ENCODE results near the gene HOXB6.

The HOXB6 gene

DNA sequence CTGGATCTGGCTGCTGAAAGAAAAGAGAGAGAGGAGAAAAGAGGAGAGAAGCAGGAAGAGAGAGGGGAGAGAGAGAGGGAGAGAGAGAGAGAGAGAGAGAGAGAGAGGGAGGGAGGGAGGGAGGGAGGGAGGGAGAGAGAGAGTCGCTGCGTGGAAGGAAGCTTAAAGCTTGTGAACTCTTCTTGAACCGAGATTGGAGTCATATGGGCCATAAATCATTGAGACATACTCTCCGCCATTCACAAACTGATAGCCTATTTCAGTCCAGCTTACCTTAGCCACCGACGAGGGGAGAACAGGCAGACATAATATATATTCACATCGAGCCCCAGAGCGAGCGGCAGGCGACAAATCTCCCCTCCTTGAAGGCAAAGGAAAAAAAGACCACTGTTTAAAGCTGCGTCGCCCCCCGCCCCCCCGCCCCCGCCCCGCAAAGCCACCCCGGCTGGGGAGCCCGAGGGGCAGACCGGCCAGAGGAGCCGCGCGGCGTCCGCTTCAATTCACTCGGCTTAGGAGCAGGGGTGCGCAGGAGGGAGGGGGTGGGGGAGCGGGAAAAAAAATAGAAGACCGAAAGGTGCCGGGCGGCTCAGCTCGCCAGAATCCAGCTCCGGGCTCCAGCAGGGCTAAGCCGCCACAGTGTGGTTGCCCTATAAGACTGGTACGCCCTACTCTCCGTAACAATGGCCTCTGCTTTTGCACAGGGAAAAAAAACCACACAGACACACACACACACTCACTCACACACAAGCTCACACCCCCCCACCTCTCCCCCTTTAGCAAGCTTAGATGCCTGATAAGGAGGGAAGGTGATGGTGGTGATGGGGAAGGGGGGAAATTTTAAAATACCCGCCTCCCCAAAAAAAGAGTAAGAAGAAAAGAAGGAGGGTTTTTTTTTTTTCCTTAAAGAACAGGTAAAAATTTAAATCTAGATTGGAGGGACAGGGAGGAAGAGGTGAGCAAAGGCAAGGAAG, 49.2 kb downstream of the HOXB6 start:
- DNase-seq (ENCODE audit: low read depth in 2 of 3, low spot score in 1 of 3): no peak

DNA sequence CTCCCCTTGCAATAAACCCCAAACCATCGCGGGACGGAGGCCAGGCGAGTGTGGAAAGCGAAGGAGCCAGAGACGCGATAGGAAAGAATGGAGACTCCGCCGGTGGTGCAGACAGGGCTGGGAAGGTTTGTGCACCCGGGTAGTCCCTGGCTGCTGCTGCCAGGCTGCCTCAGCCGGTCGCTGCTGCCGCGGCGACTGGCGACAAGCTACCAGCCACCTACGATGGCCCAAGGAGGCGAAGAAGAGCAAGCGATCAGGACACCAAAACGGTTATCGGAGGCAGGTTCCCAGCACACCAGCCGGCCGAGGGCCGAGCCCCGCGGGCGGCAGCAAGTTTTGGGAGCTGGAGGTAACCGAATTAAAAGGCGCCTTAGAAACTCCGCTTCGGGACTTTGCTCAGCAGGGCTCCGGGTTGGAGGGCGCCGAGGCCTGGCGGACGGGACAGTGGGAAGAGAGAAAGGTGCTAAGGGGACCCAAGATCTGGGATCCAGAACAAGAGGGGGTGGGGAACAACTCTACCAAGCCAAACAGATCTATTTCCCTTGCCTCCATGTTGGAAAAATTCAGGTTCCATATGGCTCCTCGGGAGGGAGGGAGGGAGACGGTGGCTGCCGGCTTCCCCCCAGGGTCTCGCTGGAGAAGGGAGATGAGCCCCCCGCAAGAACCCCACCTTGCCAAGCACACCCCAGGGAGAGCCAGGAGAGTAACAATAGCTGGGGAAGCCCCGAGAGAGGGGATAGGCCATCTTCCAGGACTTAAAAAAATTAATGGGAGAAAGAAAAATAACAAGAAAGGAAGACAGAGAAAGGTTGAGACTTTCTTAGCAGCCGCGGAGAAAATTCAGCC, 50.2 kb downstream of the HOXB6 start:
- no peak for DNase-seq (ENCODE audit: low read depth in 2 of 3, low spot score in 1 of 3)

DNA sequence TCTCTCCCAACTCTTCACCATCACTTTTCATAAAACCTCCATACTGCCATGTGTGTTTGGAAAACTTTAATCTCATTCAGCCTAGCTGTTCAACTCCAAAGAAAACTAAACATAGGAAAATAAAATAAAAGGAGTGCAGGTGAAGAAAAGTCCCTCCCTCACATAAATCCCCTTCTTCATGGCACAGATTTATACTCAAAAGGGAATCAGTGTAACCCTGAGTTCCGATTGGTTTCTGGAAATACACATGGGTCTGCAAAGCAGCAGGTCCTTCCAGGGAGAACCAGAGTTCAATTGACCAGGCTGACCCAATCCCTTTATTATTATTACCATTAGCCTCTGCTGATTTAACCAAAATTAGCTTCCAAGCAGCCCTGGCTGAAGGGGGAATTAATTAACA, 51.0 kb downstream of the HOXB6 start:
- no peak for DNase-seq (ENCODE audit: low read depth in 2 of 3, low spot score in 1 of 3)

DNA sequence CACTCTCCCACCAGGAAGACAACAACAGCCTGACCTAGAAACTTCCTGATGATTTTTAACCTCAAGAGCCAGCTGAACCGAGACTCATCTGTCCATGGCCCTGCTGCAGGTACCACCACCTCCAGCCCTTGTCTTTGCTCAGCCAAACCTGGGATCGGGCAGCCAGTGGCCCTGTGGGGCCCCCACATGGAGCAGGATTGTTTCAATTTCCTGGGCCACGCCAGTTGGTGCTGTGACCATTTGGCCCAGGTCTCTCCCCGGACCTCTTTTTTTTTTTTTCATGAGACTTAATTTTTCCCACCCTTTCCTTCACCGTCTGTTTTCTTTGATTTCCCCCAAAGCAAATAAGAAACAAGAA, 51.6 kb downstream of the HOXB6 start:
- no peak for DNase-seq (ENCODE audit: low read depth in 2 of 3, low spot score in 1 of 3)

DNA sequence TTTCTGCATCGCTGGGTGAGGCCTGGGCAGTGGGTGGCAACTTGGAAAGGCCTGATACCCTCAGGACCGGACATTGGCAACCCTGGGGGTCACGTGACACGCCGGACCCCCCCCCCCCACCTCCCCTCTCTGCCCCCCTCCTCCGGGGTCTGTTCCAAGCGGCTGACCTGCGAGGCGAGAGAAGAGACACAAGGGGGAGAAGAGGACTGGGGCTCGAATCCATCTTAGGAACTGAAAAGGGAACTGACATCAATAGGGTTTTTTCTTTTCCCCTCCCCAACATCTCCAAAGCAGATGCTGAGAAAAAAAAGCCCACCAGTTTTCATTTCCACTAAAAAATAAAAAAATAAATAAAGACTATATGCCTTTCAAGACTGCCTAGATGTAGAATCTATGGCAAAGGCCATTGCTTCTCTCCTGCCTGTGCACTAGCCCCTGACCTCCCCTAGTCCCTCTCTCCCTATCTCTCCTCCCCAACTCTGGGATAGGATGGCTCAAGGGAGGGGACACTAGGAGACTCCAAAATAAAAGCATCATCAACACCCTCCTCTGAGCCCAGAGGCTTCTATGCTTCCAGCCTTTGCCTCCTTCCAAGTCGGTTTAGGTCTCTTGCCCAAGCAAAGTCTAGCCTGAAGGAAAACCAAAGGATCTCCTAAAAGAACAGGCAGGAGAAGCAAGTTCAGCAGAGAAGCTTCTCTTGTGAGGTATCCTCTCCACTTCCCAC, 52.2 kb downstream of the HOXB6 start:
- no peak for DNase-seq (ENCODE audit: low read depth in 2 of 3, low spot score in 1 of 3)

DNA sequence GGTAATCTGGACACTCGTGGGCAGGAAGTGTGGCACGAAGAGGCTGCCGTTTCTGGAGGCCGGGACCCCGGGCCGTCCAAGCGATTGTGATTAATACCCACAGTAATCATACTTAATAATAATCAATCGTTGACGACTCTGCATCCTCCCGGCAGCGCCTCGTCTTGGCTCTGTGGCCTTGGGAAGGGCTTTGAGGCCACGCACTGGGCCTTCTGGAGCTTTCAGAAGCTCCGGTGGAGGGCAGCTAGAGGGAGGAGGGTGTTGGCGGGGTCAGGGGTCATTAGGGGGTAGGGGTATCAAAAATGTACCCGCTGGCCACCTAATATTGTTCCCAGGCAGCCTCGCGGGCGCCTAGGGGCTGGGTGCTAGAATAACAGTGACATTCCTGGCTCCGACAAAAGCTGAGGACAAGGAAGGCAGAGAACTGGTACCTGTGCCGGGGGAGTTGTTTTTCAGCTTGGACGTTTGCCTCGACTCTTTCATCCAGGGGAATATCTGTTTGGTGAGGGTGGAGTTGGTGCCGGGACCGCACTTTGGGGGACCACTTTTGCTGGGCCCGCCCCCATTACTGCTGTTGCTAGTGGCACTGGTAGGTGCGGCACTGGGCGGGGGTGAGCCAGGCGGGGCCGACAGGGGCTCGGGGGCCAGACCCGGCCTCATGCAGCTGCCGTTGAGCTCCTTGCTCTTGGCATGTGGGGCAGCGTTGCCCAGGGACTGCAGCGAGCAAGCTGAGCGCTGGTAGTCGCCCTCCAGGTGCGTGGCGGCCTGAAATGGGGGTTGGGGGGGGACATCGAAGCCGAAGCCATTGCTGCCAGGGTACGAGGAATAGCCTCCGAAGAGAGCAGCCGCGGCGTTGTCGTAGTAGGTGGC, 53.0 kb downstream of the HOXB6 start:
- DNase-seq (ENCODE audit: low read depth in 2 of 3, low spot score in 1 of 3): no peak

DNA sequence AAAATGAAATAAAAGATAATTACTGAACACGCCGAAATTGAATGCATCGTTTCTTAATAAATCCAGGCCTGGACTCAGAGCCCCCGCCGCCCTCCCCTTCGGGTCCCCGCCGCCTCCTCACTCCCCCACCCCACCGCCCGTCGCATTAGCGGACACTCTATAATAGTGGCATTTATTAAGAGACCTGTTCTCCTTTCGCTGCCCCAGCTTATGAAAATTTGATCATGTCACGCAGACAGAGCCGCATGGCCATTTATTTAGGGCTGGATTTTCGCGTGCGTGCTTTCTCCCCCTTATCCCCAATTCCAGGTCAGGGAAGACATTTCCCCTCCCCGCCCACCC, 53.6 kb downstream of the HOXB6 start:
- no peak for DNase-seq (ENCODE audit: low read depth in 2 of 3, low spot score in 1 of 3)

DNA sequence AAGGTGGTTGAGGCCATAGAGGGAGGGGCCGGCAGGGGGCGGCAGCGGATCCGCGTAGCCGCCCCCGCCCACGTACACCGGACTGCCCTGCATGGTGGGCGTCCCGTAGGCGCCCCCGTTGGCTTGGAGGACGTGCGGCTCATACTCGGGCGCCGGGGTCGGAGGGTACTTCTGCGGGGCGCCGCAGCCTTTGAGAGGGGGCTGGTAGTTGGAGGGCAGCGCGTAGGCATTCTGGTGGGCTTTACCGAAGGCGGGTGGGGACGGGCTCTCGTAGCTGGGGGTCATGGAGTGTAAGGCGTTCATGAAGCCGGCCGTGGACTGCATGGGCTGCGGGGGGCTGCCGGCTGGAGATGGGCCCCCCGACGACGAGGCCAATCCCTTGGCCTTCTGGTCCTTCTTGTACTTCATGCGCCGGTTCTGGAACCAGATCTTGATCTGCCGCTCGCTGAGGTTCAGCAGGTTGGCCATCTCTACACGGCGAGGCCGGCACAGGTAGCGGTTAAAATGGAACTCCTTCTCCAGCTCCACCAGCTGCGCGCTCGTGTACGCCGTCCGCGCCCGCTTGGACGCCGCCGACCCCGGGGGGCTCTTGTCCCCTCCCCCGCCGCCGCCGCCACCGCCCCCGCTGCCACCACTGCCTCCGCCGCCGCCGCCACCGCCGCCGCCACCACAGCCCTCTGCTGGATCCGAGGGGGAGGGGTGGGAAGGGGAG, 54.1 kb downstream of the HOXB6 start:
- no peak for DNase-seq (ENCODE audit: low read depth in 2 of 3, low spot score in 1 of 3)

DNA sequence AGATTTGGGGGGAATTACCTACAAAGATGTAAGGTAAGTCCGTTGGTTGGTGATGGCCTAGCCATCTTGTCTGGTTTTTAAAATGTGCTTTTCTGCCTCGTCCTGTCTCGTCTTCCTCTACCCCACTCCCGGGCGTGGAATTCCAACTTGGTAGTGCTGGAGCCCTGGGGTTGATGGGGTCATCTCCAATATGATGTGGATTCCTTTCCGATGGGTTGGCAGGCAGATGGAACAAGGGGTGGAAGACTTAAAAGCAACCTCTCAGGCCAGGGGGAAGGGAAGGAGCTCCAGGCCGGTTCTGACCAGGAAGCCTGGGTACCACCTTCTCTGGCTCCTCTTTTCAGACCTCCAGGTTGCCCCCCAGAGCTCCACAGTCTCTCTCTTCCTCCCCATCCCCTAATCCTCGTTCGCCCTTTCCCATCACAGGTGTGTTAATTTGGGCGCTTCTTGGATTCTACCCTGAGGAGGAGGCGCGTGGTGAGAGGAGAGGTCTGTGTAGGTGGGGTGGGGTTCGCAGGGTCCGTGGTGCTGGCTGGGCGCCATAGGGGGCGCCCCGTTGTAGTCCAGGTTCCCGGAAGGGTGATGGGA, 54.8 kb downstream of the HOXB6 start:
- no peak for DNase-seq (ENCODE audit: low read depth in 2 of 3, low spot score in 1 of 3)

DNA sequence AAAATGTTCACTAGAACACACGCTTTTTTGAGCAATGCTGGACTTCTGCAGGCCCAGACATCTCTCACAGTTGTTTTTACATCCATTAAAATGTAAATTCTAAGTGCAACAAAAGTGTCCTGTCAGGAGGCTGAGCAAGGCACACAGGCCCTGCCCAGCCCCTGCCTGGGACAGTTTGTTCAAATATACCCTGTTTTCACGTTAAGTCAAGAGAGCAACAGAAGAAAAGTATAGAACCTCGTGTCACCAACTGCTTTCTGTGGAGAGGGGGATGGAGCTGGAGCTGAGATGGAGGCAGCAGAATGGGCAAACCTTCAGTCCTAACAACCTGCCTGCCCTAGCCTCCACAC, 55.5 kb downstream of the HOXB6 start:
- no peak for DNase-seq (ENCODE audit: low read depth in 2 of 3, low spot score in 1 of 3)

DNA sequence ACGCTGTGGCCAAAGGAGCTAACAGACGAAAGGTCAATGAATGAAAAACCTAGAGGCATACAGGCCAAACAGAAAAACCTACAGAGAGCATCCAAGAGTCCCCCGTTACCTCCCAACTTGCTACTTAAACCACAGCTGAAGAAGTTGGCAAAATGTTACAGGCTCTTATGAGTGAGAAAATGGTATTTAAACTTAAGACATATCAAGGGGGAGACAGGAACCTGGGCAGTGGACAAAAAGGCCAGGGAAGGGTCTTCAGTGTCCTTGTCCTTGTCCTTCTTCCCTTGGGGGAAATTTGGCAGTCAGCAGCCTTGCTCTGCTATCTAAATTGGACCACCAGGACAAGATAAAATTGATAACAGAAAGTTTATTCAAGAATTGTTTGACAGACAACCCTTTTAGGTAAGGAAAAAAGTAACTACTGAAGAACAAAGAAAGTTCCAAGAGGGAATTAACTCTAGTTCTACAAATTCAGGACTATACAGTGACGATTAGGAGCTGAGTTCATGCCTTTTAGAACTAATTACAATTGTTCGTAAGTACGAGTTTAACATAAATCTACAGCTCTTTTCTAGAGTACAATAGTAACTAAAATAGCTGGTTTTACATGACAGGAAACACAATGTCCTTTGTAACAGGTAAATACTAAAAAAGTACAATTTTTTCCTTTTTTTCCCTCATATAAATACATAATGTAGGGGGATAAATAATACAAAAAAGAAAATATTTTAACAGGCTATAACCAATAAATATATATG, 56.1 kb downstream of the HOXB6 start:
- DNase-seq (ENCODE audit: low read depth in 2 of 3, low spot score in 1 of 3): no peak

DNA sequence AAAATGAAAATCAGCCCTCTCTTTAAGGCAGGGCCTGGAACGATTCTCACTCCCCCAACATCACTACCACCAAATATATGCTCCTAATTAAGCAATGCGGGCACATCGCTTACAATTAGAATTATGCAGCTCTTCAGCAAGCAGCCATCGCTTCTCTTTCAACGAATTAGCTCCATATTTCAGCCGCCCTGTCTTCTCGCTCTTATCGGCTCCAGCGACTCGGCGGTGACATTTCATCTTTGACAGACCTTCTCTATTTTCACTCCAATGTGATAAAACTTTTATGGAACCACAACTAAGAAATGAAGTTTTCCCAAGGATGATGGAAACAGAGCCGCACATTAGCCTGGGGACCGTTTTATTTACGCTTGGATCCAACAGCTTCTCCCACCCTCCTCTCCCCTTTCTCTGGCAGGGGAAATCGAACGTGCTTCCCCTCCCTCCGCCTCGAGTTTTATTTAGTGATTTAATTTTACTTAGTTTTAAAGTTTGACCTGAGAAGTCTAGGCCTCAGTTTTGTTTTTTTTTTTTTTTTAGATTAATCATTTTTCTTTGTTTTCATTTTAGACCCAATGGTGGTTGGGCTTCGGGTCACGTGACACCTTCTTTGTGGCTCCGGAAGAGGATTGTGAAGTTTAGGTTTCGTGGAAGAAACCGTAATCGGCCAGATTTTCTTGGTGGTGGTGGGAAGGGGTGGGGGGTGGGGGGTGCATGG, 56.8 kb downstream of the HOXB6 start:
- DNase-seq (ENCODE audit: low read depth in 2 of 3, low spot score in 1 of 3): peak in 1 of 3 donors; percentile 27

DNA sequence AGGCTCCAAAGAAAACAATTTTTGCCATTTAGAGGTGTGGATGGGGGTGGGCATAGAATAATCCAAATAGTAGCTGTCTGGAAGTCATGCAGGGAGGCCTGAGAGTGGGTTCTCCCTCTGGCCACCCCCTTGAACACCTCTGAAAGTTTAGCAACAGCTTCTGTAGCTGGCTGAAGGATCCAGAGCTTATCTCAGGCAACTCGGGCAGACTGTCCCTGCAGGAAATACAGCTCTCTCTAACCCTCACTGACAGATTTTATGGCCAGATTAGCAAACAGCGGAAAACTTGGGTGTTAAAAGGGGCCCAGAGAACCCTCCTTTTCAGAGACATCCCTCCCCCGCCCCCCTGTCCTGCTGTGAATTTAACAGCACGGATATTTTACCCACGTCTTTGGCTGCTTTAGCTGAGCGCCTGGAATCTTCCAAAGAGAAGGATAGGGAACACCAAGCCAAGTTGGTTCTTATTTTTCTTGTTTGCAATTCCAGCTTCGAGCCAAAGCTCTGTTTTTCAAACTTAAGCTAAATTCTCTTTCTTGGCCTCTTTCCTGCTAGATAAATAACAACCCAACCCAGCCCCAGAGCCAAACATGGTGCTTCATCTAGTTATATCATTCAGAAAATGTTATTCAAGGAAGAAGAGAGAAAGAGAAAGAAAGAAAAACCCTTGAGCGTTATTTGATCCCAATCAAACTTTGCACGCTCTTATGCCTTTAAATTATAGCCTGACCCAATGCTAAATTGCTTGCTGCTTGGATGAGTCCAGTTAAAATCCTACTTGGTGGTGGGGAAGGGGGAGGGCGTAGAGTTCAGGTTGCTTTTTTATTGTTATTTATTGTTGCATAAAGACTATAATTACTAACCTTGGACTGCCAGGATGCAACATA, 57.6 kb downstream of the HOXB6 start:
- no peak for DNase-seq (ENCODE audit: low read depth in 2 of 3, low spot score in 1 of 3)

DNA sequence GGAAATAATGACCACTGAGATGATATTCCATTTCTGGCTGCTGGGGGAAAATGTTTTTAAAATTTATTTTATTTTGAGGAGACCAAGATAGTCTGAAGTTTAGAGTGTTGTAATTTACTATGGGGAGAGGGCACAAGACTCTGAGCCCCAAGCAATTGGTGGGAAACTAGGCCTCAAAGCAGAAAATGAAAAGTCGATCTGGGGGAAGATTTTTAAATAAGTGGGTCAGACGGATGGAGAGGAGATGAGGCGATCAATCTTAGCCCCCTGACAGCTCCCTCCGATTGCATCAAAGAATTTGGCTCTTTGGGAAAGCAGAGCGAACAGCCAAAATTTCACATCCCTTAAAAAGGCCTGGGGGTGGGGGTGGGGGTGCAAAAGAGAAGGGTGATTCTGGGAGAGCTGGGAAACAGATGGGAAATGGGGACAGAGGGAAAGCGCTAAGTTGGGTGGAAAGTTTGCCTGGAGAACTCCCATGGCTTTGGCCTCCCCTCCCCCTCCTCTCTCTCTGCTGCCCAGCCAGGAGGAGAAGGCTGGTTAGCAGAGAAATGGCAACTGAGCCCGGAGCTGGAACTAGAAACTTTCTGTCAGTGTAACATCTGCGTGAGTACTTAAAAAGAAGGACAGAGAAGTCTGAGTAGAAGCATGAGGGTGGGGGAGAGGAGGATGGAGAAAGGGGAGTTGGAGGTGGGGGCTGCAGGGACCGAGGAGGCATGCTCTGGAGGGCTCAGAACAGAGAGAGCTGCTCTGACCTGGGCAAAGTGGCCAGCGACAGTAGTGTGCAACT, 58.5 kb downstream of the HOXB6 start:
- DNase-seq (ENCODE audit: low read depth in 2 of 3, low spot score in 1 of 3): no peak
